Epithelial cell of proximal tubule (primary cell): ENCODE results near the gene MAP3K12. TPM values are rescaled to one million over a fixed set of nuclear protein-coding genes. Genes with fewer than 3 reads are reported as not detected.
"Not testable (repeated sequence)": the region's sequence is repeated elsewhere in the genome, so short reads cannot be mapped to it uniquely, and the experiment has no call there.

Experiments
- DNase-seq: peaks from one replicate; pipeline ENCODE4 v3.0.0-alpha.2; 2011; ENCODE audit warnings: low read depth
- H3K4me3 ChIP-seq: 2 replicates; pipeline ENCODE4 v1.5.1; 2011; ENCODE audit warnings: low read depth, mild to moderate bottlenecking, low read length
- CTCF ChIP-seq: conservative IDR thresholded peaks from 2 replicates; pipeline ENCODE4 v1.5.1; 2012; ENCODE audit warnings: low read depth, mild to moderate bottlenecking, low read length
- total RNA-seq: library from RNA; depleted of rRNA; stranded (reverse); fragments of >200 nt; gene quantifications from 2 replicates; pipeline ENCODE4 v1.2.3, GENCODE V29; 2015

The MAP3K12 gene
- 5.8 and 16.7 TPM in 2 replicates for total RNA-seq

- peak within 1 kb of the TSS; percentile 70 for H3K4me3 ChIP-seq
- TF ChIP-seq CTCF, result peak; percentile 7
- no peak for DNase-seq
Measured at GRCh38 chr12:53499266-53500141, at the start of gene MAP3K12. Gene MAP3K12 (minus strand): TSS chr12:53499458. CDS start chr12:53487391, 12,067 bp downstream.

- H3K4me3 ChIP-seq, DNase-seq: not testable (repeated sequence)
Measured at GRCh38 chr12:53548354-53548753, 49.1 kb upstream of the MAP3K12 start.

- peak; percentile 97 for TF ChIP-seq CTCF
- no peak overlapping the region for H3K4me3 ChIP-seq
- no peak for DNase-seq
Measured at GRCh38 chr12:53543539-53543938, 44.3 kb upstream of the MAP3K12 start.

DNA sequence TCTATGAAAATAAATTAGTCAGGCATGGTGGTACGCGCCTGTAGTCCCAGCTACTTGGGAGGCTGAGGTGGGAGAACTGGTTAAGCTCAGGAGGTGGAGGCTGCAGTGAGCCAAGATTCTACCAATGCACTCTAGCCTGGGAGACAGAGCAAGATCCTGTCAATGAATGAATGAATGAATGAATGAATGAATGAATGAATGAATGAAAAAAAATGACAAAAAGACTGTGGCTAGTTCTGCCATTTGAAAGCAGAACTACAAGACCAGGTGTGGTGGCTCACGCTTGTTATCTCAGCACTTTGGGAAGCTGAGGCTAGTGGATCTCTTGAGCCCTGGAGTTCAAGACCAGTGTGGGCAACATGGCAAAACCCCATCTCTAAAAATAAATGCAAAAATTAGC is 40.3 kb upstream of the MAP3K12 start:
- DNase-seq, result no peak
- H3K4me3 ChIP-seq, result no peak overlapping the region
- no peak for TF ChIP-seq CTCF

DNA sequence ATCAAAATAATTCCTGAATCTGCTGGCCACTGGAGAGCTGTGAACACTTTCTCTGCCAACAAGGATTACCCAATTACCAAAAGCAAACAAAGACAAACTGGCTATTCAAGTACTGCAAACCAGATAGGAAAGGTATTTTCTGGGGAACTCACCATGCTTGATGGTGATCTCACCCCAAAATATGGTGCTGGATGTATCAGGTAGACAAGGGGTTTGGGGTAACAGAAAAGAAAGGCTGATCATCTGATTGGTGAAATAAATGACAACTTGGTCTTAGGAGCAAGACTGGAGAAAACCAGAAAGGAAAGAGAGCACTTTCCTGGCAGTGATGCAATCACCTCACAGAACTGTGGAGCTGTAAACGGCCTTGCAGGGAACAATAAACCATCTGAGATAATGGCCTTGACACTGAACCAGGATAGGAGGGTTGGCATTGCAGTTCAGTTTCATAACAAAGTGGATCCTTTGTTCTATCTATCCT is 39.0 kb upstream of the MAP3K12 start:
- no peak for DNase-seq
- no peak for TF ChIP-seq CTCF
- H3K4me3 ChIP-seq, result no peak overlapping the region

DNA sequence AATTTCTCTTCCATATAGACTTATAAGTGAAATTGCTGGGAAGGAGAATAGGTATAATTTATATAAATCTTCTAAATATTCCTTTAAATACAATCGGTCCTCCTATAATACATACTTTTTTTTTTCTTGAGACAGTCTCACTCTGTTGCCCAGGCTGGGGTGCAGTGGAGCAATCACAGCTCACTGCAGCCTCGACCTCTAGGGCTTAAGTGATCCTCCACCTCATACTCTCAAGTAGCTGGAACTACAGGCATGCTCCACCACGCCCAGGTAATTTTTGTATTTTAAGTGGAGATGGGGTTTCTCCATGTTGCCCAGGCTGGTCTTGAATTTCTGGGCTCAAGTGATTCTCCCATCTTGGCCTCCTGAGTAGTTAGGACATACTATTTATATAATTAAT is 37.7 kb upstream of the MAP3K12 start:
- DNase-seq, result no peak
- no peak overlapping the region for H3K4me3 ChIP-seq
- no peak for TF ChIP-seq CTCF

GRCh38 chr12:53533471-53533870 is 34.2 kb upstream of the MAP3K12 start:
- no peak for DNase-seq
- no peak overlapping the region for H3K4me3 ChIP-seq
- TF ChIP-seq CTCF, result no peak
